Eye (tissue), 1 donor: ENCODE results near the gene MEIS2.

Experiments used
- DNase-seq: peaks from one replicate; pipeline ENCODE4 v3.0.0-alpha.2; 2015

Gene MEIS2

DNA sequence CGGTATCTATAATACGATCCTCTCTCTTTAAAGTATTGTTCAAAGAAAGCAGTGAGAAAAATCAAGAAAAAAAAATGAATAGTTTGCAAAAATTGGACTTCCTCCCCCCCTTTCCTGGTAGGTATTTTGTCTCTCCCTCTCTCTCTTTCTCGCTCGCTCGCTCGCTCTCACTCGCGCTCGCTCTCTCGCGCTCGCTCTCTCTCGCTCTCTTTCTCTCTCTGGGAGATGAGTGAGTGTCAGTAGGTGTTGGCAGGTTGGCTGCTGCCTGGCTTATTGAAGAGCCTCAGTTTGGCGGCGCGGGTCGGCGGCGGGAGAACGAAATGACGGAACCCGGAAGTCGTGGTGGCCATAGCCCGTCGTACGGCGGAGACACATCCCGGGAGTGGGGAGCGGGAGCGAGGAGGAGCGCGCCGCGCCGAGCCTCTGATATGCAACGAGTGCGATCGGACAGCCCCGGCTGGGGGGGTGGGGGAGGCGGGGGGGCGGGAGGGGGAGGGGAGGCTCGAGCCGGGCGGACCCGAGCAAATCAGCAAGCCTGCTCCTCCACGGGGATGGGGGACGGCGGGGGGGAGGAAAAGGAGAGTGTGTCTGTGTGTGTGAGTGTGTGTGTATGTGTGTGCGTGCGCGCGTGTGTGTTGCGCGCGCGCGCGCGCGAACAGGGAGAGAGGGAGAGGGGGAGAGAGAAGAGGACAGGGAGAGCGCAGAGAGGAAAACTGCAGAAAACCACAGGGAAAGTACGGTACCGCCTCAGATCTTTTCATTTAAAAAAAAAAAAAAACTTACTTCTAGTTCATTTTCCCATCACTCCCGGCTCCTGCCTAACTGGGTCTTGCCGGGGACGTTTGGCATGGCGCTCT lies at the start of gene MEIS2:
MEIS2 (minus strand) TSS at position 441 of the 857 bp plus-strand sequence. CDS start 1,083 bp downstream, outside the sequence.
- peak; percentile 96 for DNase-seq

DNA sequence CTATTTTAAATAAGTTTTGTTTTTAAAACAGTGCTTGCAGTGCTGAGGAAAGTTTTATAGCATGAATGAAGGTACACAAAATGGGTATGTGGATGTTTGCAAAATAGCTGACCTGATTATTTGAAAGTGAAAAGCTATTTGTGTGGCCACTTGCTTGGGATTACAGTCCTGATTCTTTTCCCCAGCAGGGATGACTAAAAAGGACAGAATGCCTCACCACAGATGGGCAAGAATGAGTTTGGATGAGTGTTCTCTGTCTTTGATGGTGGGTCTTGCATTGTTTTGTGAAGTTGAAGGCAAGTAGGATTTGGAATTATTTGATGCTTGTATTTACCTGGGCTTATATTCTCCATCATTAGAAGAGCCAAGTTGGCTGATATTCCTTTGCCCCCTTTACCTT lies 48.8 kb upstream of the MEIS2 start:
- no peak for DNase-seq

DNA sequence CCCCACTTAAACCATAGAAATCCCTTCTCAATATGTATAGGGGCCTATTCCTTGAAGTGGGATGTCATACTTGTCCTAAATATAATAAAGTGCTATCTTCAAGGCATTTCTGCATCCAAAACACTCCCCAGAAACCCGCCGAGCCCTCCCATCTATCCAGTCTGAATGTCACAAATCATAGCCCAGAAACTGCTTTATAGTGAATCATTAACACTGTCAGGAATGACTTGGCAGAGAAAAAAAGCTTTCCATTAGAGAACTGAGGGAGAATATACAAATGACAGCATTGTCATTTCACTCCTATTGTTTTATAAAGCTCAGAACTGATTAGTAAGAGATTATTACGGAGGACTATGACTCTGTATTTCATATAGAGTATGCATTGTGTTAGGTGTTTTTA lies 48.4 kb upstream of the MEIS2 start:
- DNase-seq, result no peak

DNA sequence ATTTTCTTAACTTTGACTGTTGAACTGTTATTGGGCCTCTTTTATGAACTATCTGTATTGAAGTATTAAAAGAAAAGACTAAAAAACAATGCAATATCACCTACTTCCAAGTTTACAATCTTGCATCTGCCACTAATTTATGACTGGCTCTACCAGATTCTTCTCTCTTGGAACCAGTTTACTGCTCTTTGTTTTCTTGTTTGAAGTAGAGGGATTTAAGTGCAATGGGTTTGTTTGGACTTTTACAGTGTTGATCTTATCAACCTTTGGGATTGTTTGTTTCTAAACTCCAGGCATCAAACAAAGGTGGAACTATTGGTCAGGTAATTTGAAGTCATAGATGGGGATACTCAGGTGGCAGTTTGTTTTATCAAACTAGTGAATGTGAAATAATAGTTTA lies 43.0 kb upstream of the MEIS2 start:
- DNase-seq, result no peak

DNA sequence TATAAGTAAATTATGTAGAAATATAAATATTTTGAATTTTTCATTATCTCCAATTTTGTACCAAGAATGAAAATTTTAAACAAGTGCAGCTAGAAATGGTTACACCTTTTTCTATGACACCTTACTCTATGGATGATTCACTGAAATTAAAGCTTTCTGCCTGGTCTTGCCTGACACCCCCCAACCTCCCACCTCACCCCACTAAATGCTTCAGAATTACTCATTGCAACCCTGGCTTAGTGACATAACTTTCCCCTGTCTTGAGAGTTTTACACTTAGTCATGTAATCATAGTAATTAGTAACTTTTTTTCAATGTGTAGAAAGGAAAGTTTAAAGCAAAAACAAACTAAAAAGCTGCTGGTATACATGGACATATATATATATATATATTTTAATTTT lies 42.0 kb upstream of the MEIS2 start:
- no peak for DNase-seq

DNA sequence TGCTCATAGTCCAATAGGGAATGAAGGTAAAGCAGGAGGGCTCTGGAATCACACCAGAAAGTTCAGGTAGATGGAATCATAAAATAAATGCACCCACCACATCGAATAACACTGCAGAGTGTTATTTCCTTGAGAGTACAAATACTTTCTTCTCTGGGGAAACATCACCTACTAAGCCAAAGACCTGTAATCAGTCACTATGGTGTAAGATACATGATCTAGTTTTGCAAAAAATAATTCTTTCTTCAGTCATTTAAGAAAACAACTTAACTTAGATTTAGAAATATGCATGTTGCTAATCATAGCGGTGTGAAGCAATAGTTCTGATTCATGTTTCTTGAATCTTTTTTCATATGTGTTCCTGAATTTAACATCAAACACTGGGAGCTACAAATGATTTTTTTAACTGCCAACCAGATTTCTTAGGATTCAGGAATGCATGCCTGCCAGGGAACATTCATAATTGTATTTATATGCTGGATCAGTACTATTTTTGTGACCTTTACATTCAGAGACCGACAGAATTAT lies 40.2 kb upstream of the MEIS2 start:
- no peak for DNase-seq

GRCh38 chr15:37138591-37139215 lies 38.4 kb upstream of the MEIS2 start:
- no peak for DNase-seq

DNA sequence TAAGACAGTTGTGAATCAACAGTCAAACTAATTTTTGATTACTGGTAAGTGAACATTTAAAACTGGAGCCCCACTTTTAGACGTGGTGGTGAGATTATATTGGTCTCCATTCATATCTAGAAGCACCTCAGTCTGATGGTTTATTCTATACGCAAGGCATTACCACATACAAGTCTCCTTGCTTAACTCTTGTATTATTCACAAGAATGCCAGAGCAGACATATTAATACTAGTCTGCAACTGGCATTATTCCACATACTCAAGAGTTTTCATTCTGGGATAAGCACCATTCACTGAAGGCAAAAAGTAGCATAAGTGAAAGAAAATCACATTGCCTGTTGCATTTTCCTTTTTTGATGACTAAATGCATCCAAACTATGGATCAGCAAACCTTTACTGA lies 36.9 kb upstream of the MEIS2 start:
- no peak for DNase-seq

- no peak for DNase-seq
Observed at GRCh38 chr15:37136666-37137065, 36.3 kb upstream of the MEIS2 start.

- no peak for DNase-seq
Observed at GRCh38 chr15:37135225-37135624, 34.9 kb upstream of the MEIS2 start.

- peak; percentile 45 for DNase-seq
Observed at GRCh38 chr15:37134699-37135131, 34.4 kb upstream of the MEIS2 start.

- no peak for DNase-seq
Observed at GRCh38 chr15:37134244-37134643, 33.9 kb upstream of the MEIS2 start.

GRCh38 chr15:37133602-37134001 lies 33.3 kb upstream of the MEIS2 start:
- no peak for DNase-seq

DNA sequence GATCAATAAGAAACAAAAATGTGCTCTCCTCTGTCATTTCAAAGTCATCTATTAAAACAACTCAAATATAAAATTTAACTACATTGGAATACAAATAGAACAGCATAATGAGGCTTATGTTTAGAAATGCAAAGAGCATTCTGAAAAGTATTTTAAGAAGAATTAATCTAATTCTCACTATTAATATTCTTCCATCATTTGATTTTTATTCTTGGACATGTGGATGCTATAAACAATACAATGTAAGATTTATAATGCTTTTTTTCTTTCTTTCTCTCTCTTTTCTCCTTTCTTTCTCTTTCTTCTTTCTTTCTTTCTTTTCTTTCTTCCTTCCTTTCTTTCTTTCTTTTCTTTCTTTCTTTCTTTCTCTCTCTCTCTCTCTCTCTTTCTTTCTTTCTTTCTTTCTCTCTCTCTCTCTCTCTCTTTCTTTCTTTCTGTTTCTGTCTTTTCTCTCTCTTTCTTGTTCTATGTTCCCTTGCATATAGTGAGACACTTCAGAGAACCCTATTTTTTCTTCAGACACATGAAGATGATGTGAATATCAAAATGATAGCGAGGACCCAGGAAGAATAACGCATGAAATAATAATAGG lies 32.6 kb upstream of the MEIS2 start:
- DNase-seq, result no peak

- no peak for DNase-seq
Observed at GRCh38 chr15:37131621-37132020, 31.3 kb upstream of the MEIS2 start.

GRCh38 chr15:37130356-37130755 lies 30.0 kb upstream of the MEIS2 start:
- DNase-seq, result no peak

- DNase-seq, result peak; percentile 44
Observed at GRCh38 chr15:37125143-37125542, 24.8 kb upstream of the MEIS2 start.

DNA sequence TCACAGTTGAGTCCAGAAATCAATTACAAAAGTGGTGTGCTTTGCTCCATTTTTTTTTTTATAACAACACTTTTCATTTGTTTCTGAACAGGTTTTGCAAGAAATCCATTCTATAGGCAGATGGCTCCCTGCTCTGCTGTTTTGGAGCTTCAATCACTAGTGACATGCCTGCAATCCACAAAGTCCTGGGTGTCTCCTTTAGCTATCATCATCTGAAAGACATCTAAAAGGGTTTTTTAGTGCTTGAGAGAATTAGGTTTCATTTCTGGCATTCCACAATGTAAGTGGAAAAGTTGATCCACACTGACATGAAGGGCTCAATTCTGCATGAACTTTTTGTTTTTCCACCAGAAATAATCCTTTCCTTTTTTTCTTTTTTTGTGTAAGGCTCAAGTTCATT lies 24.0 kb upstream of the MEIS2 start:
- no peak for DNase-seq

DNA sequence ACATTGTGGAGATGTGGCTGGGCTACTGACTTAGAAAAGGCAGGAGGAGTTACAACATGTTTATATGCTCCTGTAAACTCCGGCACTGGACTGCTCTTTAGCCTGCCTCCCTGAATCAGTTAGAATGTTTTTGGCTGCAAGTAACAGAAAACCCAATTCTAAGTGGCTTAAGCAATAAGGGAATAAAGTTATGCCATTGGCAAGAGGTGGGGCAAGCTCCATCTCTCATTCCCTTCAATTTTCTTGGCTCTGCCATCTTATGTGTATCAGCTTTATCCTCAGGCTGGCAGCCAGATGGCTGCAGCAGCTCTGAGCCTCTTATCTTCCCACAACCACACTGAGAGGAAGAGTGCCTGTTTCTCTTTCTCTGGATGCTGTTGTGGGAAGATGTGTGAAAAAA lies 22.4 kb upstream of the MEIS2 start:
- no peak for DNase-seq

- DNase-seq, result no peak
Observed at GRCh38 chr15:37121492-37121891, 21.1 kb upstream of the MEIS2 start.

DNA sequence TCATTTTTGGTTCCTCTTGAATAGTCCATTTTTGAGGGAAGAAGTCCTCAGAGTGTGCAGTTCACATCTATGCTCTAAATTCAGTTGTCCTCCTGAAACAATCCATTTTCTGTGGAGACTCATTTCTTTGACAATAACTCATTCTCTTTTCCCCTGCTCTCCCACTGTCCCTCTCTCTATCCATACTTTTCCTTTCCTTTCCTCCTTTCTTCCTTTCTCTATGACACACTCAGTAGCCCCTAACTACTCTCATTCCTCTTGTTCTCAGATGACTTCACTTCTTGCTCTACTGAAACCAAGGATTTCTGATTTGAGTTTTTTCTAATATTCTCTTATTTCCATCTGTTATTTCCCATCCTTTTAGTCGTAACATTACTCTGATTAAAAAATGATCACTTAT lies 16.7 kb upstream of the MEIS2 start:
- DNase-seq, result no peak

DNA sequence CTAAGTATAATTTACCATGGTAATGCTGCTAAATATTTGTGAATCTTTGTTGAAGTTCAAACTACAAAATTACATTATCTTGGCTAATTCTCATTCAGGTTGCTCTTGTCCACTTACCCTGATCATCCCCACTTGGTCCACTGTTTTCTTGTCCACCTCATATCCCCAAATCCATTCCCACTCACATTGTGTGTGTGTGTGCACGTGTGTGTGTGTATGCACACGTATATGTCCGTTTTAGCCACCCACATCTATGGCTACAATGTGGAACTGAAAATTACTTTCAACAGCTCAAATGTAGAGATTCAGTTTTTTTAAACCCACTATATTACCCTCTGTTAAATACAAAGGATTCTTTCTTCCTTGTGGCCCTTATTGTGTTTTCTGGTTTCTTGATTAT lies 15.2 kb upstream of the MEIS2 start:
- DNase-seq, result no peak

DNA sequence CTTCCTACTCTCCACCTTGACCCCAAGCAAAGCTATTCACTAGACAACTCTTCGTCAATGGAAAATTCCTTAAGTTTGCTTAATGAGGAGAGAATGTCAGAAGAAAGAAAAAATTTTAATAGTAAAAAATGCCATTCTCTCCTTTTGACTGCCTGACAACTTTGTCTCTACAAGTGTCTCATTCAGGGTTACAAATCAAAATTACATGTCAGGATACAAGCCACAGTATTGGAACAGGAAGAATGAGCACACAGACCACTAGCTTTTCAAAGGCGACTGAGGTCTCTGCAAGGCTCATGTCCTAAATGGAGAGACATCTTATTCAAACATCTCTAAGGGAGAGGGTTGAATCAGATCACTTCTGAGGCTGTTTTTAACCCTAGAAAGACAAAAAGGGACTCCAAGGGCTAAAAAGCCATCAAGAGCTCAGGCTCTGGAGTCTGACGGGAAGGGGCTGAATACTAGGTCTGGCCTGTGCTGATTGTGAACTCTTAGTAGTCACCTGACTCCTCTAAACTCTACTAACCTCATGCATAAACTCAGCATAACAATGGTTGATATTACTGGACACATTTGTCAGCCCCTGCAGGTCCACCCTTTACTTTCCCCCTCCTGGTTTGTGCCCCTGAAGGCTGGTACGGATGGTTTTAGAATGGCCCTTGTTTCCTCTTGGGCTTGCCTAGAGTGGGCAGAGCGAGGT lies 12.8 kb upstream of the MEIS2 start:
- no peak for DNase-seq
